ENCODE data around the gene ZNF239.
"Not testable (repeated sequence)": the region's sequence is repeated elsewhere in the genome, so short reads cannot be mapped to it uniquely, and the experiment has no call there.

The ZNF239 gene

GRCh38 chr10:43595739-43596298 lies 21.4 kb upstream of the ZNF239 start:
- H3K27ac Mint-ChIP-seq = peak overlapping the region; percentile 81
- CTCF ChIA-PET = interaction anchor here (1.1 kb wide), 1 partner anchor 18 kb away, joined by 4 read pairs; no protein-coding TSS in a partner anchor

GRCh38 chr10:43594944-43595589 lies 20.7 kb upstream of the ZNF239 start:
- Mint-ChIP-seq H3K4me3 (peak overlapping the region; percentile 64), H3K27me3 (no peaks in the 10 kb centered on the region)
- DNase-seq = peak; percentile 63

More at GRCh38 chr10:43595739-43596298, 21.4 kb upstream of the ZNF239 start:
- Mint-ChIP-seq H3K36me3 (peaks cover 5% of the 10 kb centered on the region), H3K4me1 (peaks cover 32% of the 10 kb centered on the region), H3K9me3 (peaks cover 32% of the 10 kb centered on the region), H3K27me3 (no peaks in the 10 kb centered on the region), H3K4me3 (peak overlapping the region; percentile 64)
- peak; percentile 44 for DNase-seq

DNA sequence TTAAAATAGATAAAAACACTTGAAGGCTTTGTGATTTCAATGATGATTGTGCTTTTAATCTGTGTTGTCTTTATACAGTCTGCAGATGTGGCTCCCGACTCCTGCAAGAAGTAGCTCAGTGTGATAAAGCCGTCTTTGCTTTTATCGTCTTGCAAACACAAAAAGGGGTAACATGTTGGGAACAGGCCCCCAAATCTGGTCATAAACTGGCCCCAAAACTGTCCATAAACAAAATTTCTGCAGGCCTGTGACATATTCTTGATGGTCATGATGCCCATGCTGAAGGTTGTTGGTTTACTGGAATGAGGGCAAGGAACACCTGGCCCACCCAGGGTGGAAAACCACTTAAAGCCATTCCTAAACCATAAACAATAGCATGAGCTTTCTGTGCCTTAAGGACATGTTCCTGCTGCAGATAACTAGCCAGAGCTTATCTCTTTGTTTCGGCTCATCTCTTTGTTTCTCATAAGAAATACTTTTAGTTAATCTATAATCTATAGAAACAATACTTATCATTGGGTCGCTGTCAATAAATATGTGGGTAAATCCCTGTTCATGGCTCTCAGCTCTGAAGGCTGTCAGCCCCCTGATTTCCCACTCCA lies 17.0 kb upstream of the ZNF239 start:
- peaks cover 5% of the 10 kb centered on the region for H3K36me3 Mint-ChIP-seq
- peaks cover 21% of the 10 kb centered on the region for H3K4me1 Mint-ChIP-seq
- no peak overlapping the region for H3K27ac Mint-ChIP-seq
- no peak overlapping the region for H3K4me3 Mint-ChIP-seq
- DNase-seq = no peak
- H3K9me3 Mint-ChIP-seq = peaks cover 30% of the 10 kb centered on the region
- no peaks in the 10 kb centered on the region for H3K27me3 Mint-ChIP-seq
- CTCF ChIA-PET = no interaction called here

More at GRCh38 chr10:43594944-43595589, 20.7 kb upstream of the ZNF239 start:
- peak overlapping the region; percentile 81 for H3K27ac Mint-ChIP-seq
- peaks cover 5% of the 10 kb centered on the region for H3K36me3 Mint-ChIP-seq
- H3K9me3 Mint-ChIP-seq = peaks cover 31% of the 10 kb centered on the region
- peaks cover 32% of the 10 kb centered on the region for H3K4me1 Mint-ChIP-seq
- CTCF ChIA-PET = interaction anchor here (1.0 to 1.1 kb wide), 2 partner anchors 17 to 22 kb away, joined by 3 to 4 read pairs; no protein-coding TSS in a partner anchor

DNA sequence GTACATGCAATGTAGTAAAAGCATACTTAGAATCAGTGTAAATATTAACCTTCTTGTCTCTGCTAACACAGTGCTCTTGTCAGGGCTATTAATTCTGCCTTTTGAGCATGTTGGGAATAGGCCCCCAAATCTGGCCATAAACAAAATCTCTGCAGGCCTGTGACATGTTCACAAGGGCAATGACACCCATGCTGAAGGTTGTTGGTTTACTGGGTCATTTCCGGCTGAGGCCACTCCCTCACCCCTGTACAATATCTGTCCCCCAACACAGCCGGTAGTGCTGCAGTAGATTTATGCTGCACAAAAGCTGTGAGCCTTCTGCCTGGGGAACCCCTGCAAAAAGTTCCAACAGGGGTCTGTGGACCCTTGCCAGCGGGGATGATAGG lies 12.3 kb upstream of the ZNF239 start:
- CTCF ChIA-PET, H3K4me1 Mint-ChIP-seq, H3K27me3 Mint-ChIP-seq, H3K27ac Mint-ChIP-seq, DNase-seq, H3K4me3 Mint-ChIP-seq, H3K36me3 Mint-ChIP-seq: not testable (repeated sequence)
- H3K9me3 Mint-ChIP-seq = peaks cover 12% of the 10 kb centered on the region

- CTCF ChIA-PET = no interaction called here
- H3K27me3 Mint-ChIP-seq = peaks cover 1% of the 10 kb centered on the region
- no peaks in the 10 kb centered on the region for H3K4me1 Mint-ChIP-seq
- H3K9me3 Mint-ChIP-seq = peaks cover 11% of the 10 kb centered on the region
- DNase-seq = no peak
- no peak overlapping the region for H3K4me3 Mint-ChIP-seq
- no peak overlapping the region for H3K27ac Mint-ChIP-seq
- no peaks in the 10 kb centered on the region for H3K36me3 Mint-ChIP-seq
Observed at GRCh38 chr10:43585981-43586729, 11.7 kb upstream of the ZNF239 start.

GRCh38 chr10:43585046-43585445 lies 10.6 kb upstream of the ZNF239 start:
- H3K36me3 Mint-ChIP-seq = no peaks in the 10 kb centered on the region
- H3K27me3 Mint-ChIP-seq = peaks cover 10% of the 10 kb centered on the region
- no peak for DNase-seq
- H3K27ac Mint-ChIP-seq = no peak overlapping the region
- no peaks in the 10 kb centered on the region for H3K4me1 Mint-ChIP-seq
- CTCF ChIA-PET = no interaction called here
- no peak overlapping the region for H3K4me3 Mint-ChIP-seq
- peaks cover 11% of the 10 kb centered on the region for H3K9me3 Mint-ChIP-seq

DNA sequence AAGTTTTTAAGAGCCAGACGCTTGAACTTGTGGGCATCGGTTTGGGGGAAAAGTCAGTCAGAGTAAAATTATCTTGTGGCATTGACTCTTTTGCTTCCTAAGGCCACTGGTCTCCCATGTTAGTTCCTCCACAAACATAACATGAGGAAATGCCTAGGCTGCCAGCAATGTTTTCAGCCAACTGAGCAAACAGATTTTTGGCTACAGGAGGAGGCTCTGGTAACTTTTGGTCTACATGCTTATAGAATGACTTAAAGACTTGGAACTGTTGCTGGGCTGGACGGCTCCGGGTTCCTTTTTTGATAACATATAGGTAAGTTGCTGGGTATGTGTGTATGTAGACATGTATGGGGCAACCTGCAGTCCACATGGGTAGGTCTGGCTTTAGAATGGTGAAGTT lies 9.6 kb upstream of the ZNF239 start:
- Mint-ChIP-seq H3K9me3 (peaks cover 11% of the 10 kb centered on the region), H3K36me3 (no peaks in the 10 kb centered on the region), H3K27me3 (peaks cover 10% of the 10 kb centered on the region), H3K4me3 (no peak overlapping the region), H3K27ac (no peak overlapping the region), H3K4me1 (no peaks in the 10 kb centered on the region)
- CTCF ChIA-PET = no interaction called here
- DNase-seq = no peak

GRCh38 chr10:43576580-43576979 lies 2.2 kb upstream of the ZNF239 start:
- Mint-ChIP-seq H3K27me3 (peaks cover 14% of the 10 kb centered on the region), H3K4me1 (peaks cover 38% of the 10 kb centered on the region), H3K36me3 (peaks cover 24% of the 10 kb centered on the region), H3K4me3 (no peak overlapping the region), H3K9me3 (peaks cover 50% of the 10 kb centered on the region), H3K27ac (peak overlapping the region; percentile 39)
- no peak for DNase-seq
- CTCF ChIA-PET = interaction anchor here (0.7 kb wide), 1 partner anchor 569 kb away, joined by 4 read pairs; no protein-coding TSS in a partner anchor

GRCh38 chr10:43576062-43576461 lies 1.6 kb upstream of the ZNF239 start:
- Mint-ChIP-seq H3K9me3 (peaks cover 50% of the 10 kb centered on the region), H3K4me3 (peak overlapping the region; percentile 34), H3K27ac (peak overlapping the region; percentile 22), H3K27me3 (peaks cover 11% of the 10 kb centered on the region), H3K36me3 (peaks cover 26% of the 10 kb centered on the region), H3K4me1 (peaks cover 42% of the 10 kb centered on the region)
- DNase-seq = peak; percentile 24
- CTCF ChIA-PET = interaction anchor here (0.7 kb wide), 1 partner anchor 569 kb away, joined by 4 read pairs; no protein-coding TSS in a partner anchor

DNA sequence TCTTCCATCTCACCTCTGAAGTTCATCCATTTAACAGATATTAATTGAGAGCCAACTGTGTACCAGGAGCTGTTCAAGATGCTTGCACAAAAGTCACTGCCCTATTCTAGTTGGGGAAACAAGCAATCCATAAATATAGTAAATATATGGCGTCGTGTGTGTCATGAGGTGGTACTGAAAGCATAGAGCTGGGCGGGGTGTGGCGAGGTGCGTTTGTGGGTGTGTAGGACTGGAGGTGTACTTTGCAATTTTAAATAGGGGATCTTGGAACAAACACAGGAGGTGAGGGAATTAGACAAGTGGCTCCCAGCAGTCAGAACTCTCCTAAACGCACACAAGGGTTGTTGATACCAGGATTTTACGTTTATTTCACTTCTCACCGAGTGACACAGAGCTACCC lies 490 bp upstream of the ZNF239 start:
- CTCF ChIA-PET = no interaction called here
- peak overlapping the region; percentile 53 for H3K27ac Mint-ChIP-seq
- H3K9me3 Mint-ChIP-seq = peaks cover 46% of the 10 kb centered on the region
- DNase-seq = no peak
- H3K36me3 Mint-ChIP-seq = peaks cover 26% of the 10 kb centered on the region
- peaks cover 50% of the 10 kb centered on the region for H3K4me1 Mint-ChIP-seq
- peaks cover 3% of the 10 kb centered on the region for H3K27me3 Mint-ChIP-seq
- peak overlapping the region; percentile 70 for H3K4me3 Mint-ChIP-seq

GRCh38 chr10:43573250-43574000 lies 991 bp downstream of the ZNF239 start:
- peaks cover 50% of the 10 kb centered on the region for H3K4me1 Mint-ChIP-seq
- H3K27me3 Mint-ChIP-seq = peaks cover 3% of the 10 kb centered on the region
- no peak overlapping the region for H3K4me3 Mint-ChIP-seq
- peaks cover 26% of the 10 kb centered on the region for H3K36me3 Mint-ChIP-seq
- CTCF ChIA-PET = interaction anchor here (0.5 to 1.7 kb wide), 2 partner anchors 10 to 267 kb away, joined by 3 to 4 read pairs; no protein-coding TSS in a partner anchor
- H3K9me3 Mint-ChIP-seq = peaks cover 37% of the 10 kb centered on the region
- H3K27ac Mint-ChIP-seq = no peak overlapping the region
- no peak for DNase-seq

DNA sequence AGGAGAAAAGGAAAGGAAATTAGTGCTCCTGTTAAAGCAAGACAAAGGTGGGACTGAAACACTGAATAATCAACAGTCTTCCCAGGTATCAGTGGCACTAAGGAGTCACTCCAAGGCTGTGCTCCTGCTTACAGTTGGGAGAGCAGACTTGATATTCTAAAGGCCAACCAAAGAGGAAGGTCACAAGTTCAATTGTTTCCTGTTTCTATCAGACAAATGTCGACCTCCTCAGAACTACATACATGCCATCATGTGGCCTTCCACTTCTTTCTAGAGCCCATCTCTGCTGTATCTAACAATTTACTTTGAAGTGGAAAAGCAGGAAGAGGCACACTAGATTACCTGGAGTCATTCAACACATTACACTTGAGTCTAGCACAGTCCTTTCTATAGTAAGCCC lies 3.4 kb downstream of the ZNF239 start:
- H3K4me1 Mint-ChIP-seq = peaks cover 44% of the 10 kb centered on the region
- H3K9me3 Mint-ChIP-seq = peaks cover 22% of the 10 kb centered on the region
- DNase-seq = no peak
- no peak overlapping the region for H3K4me3 Mint-ChIP-seq
- CTCF ChIA-PET = interaction anchor here (0.6 kb wide), 1 partner anchor 304 kb away, joined by 4 read pairs; the partner anchor contains the start of gene RASGEF1A
- H3K27ac Mint-ChIP-seq = no peak overlapping the region
- H3K36me3 Mint-ChIP-seq = peaks cover 19% of the 10 kb centered on the region
- peaks cover 3% of the 10 kb centered on the region for H3K27me3 Mint-ChIP-seq

DNA sequence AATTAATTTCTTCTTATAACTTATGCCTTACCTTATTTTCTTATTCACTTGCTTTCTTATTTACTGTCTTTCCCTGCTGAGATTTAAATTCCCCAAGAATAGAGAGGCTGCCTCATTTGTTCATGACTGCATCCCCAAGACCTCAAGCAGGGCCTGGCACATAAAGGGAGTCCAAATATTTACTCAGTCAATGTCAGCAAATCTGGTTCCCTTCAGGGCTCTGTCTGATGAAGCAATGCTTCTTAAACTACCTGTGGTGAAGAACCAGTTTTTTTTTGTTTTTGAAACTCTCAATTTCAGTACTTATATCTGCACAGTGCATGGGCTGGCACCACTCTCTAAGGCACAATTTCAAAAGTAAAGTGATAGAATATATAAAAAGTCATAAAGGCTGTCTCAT lies 4.7 kb downstream of the ZNF239 start:
- H3K27me3 Mint-ChIP-seq = peaks cover 3% of the 10 kb centered on the region
- CTCF ChIA-PET = no interaction called here
- peaks cover 31% of the 10 kb centered on the region for H3K4me1 Mint-ChIP-seq
- no peak overlapping the region for H3K4me3 Mint-ChIP-seq
- H3K36me3 Mint-ChIP-seq = peaks cover 6% of the 10 kb centered on the region
- no peak overlapping the region for H3K27ac Mint-ChIP-seq
- peaks cover 11% of the 10 kb centered on the region for H3K9me3 Mint-ChIP-seq
- DNase-seq = no peak

Data from activated naive CD4-positive, alpha-beta T cell treated with anti-CD3 and anti-CD28 coated beads, Interleukin-2, amount 10 ng/mL, durations not matched to agents 7 days and 5 days (primary cell).